Right cardiac atrium (tissue), 5 donors: ENCODE measurements around the gene HAPLN2. TPM values are rescaled to one million over a fixed set of nuclear protein-coding genes. Genes with fewer than 3 reads are reported as not detected.
"Not testable (repeated sequence)": the region's sequence is repeated elsewhere in the genome, so short reads cannot be mapped to it uniquely, and the experiment has no call there.

Experiments used
- ATAC-seq, 2 donors: fragments of 200-7000 bp; cut with Tn5 transposase; one replicate each; pipeline versions ENCODE4 v1.8.0 to v1.9.1; 2020; ENCODE audit warnings: moderate library complexity in 2 of 2, mild to moderate bottlenecking in 1 of 2
- DNase-seq, 3 donors: peaks; one replicate each; pipeline ENCODE4 v3.0.0-alpha.2; 2020
- H3K27ac ChIP-seq: one replicate; pipeline ENCODE4 v1.5.1; 2013; ENCODE audit warnings: mild to moderate bottlenecking, low read length, control low read depth, moderate library complexity
- H3K27me3 ChIP-seq: one replicate; pipeline ENCODE4 v1.6.1; 2013; ENCODE audit not compliant: control insufficient read depth, insufficient read depth
- H3K4me1 ChIP-seq: one replicate; pipeline ENCODE4 v1.6.1; 2013; ENCODE audit warnings: low read length; ENCODE audit not compliant: control insufficient read depth, insufficient read depth
- H3K4me3 ChIP-seq: one replicate; pipeline ENCODE4 v1.5.1; 2013; ENCODE audit warnings: low read length, control low read depth
- H3K9me3 ChIP-seq: one replicate; pipeline ENCODE4 v1.6.1; 2013; ENCODE audit warnings: low read length; ENCODE audit not compliant: control insufficient read depth
- WGBS: extraction: QIAGEN DNeasy Blood & Tissue Kit; methylation state at CpG from one replicate; pipeline ENCODE4 v1.1.7; 2013; 5-methylcytosine and 5-hydroxymethylcytosine counted together
- intact Hi-C, 4 donors: fragments of 100-400 bp; cut with DNase I; formaldehyde crosslinking; loops; one replicate each; pipeline versions ENCODE4 v1.11.0 to v1.14.0; 2022 to 2023
- polyA plus RNA-seq: library from polyadenylated mRNA; stranded (reverse); fragments of 200-250 nt; gene quantifications from one replicate; pipeline ENCODE4 v1.2.3, GENCODE V29; 2013
- total RNA-seq, 4 donors: library from RNA; stranded (reverse); fragmentation: NEBNext Ultra II Directional; extraction: Animal tissue kit (Norgen Biotek cat#: 25700); gene quantifications; one replicate each; pipeline ENCODE4 v1.2.1, GENCODE V29; 2021
- donor health status: healthy with polysubstance abuse.
- donor health status: DM: no; HTN: yes; CAD: no.
- donor health status: DM: no; HTN: no; CAD: no.
- donor health status: DM: no; HTN: yes; CAD: no; lungs with severe emphysema.
- donor health status: DM: yes; HTN: yes; CAD: no.

Gene HAPLN2
- total and polyA plus RNA-seq, 5 donors: 0.53 to 2.0 (median 1.1) TPM

GRCh38 chr1:156601892-156602291 lies 17.3 kb upstream of the HAPLN2 start:
- Histone ChIP-seq H3K9me3 (no peaks in the 10 kb centered on the region), H3K27ac (peak overlapping the region; percentile 77), H3K4me3 (peak overlapping the region; percentile 94), H3K4me1 (peaks cover 4% of the 10 kb centered on the region), H3K27me3 (no peaks in the 10 kb centered on the region)
- no peak for DNase-seq
- WGBS: 75% methylated on average over 12 of the region's 12 CpGs
- ATAC-seq: no peak
- intact Hi-C loops: loop anchor here in 1 of 4 donors (10.0 kb wide), 1 partner anchor 217 kb away; no protein-coding TSS in a partner anchor

- no peaks in the 10 kb centered on the region for H3K9me3 ChIP-seq
- no peak overlapping the region for H3K4me3 ChIP-seq
- no peaks in the 10 kb centered on the region for H3K27me3 ChIP-seq
- ATAC-seq (no peak), DNase-seq (no peak)
- intact Hi-C loops: loop anchor here in 1 of 4 donors (10.0 kb wide), 1 partner anchor 218 kb away; no protein-coding TSS in a partner anchor
- 34% methylated on average over 10 of the region's 10 CpGs for WGBS
- peaks cover 4% of the 10 kb centered on the region for H3K4me1 ChIP-seq
- no peak overlapping the region for H3K27ac ChIP-seq
Observed at GRCh38 chr1:156602557-156602993, 16.6 kb upstream of the HAPLN2 start.

- DNase-seq, H3K9me3 ChIP-seq, ATAC-seq, H3K27me3 ChIP-seq, H3K4me1 ChIP-seq, H3K4me3 ChIP-seq, H3K27ac ChIP-seq: not testable (repeated sequence)
- WGBS: 82% methylated on average over 4 of the region's 4 CpGs
- intact Hi-C loops: loop anchor here (5.0 to 10.0 kb wide), 4 partner anchors 150 to 223 kb away; no protein-coding TSS in a partner anchor
Observed at GRCh38 chr1:156607344-156607743, 11.9 kb upstream of the HAPLN2 start.

GRCh38 chr1:156608036-156608674 lies 11.1 kb upstream of the HAPLN2 start:
- Histone ChIP-seq H3K27me3 (no peaks in the 10 kb centered on the region), H3K4me3 (no peak overlapping the region), H3K9me3 (no peaks in the 10 kb centered on the region), H3K27ac (no peak overlapping the region), H3K4me1 (peaks cover 2% of the 10 kb centered on the region)
- intact Hi-C loops: loop anchor here (5.0 to 10.0 kb wide), 4 partner anchors 151 to 223 kb away; no protein-coding TSS in a partner anchor
- WGBS: 28% methylated on average over 7 of the region's 7 CpGs
- DNase-seq: no peak
- ATAC-seq: peak; percentile 90

GRCh38 chr1:156608981-156609380 lies 10.2 kb upstream of the HAPLN2 start:
- DNase-seq (no peak), ATAC-seq (peak; percentile 36 to 52)
- Histone ChIP-seq H3K4me1 (peaks cover 2% of the 10 kb centered on the region), H3K9me3 (no peaks in the 10 kb centered on the region), H3K4me3 (no peak overlapping the region), H3K27ac (no peak overlapping the region), H3K27me3 (no peaks in the 10 kb centered on the region)
- 41% methylated on average over 6 of the region's 6 CpGs for WGBS
- intact Hi-C loops: loop anchor here (5.0 to 10.0 kb wide), 4 partner anchors 152 to 224 kb away; no protein-coding TSS in a partner anchor

- WGBS: 91% methylated on average over 9 of the region's 9 CpGs
- intact Hi-C loops: loop anchor here in 2 of 4 donors (5.0 to 10.0 kb wide), 2 partner anchors 158 to 225 kb away; no protein-coding TSS in a partner anchor
- not testable (repeated sequence) for H3K4me1 ChIP-seq, H3K9me3 ChIP-seq, H3K27me3 ChIP-seq, H3K27ac ChIP-seq, H3K4me3 ChIP-seq, ATAC-seq, DNase-seq
Observed at GRCh38 chr1:156610072-156610471, 9.1 kb upstream of the HAPLN2 start.

- H3K27me3 ChIP-seq: no peaks in the 10 kb centered on the region
- 54% methylated on average over 3 of the region's 3 CpGs for WGBS
- H3K4me1 ChIP-seq: peaks cover 6% of the 10 kb centered on the region
- ATAC-seq: no peak
- no peak overlapping the region for H3K4me3 ChIP-seq
- no peaks in the 10 kb centered on the region for H3K9me3 ChIP-seq
- intact Hi-C loops: loop anchor here in 2 of 4 donors (5.0 to 10.0 kb wide), 2 partner anchors 160 to 228 kb away; no protein-coding TSS in a partner anchor
- H3K27ac ChIP-seq: no peak overlapping the region
- DNase-seq: no peak
Observed at GRCh38 chr1:156612666-156613065, 6.5 kb upstream of the HAPLN2 start.

GRCh38 chr1:156615946-156616345 lies 3.3 kb upstream of the HAPLN2 start:
- peak; percentile 18 to 21 for ATAC-seq
- intact Hi-C loops: loop anchor here in 1 of 4 donors (10.0 kb wide), 1 partner anchor 231 kb away; no protein-coding TSS in a partner anchor
- peaks cover 4% of the 10 kb centered on the region for H3K4me1 ChIP-seq
- WGBS: 7% methylated on average over 4 of the region's 4 CpGs
- H3K27ac ChIP-seq: peak overlapping the region; percentile 94
- DNase-seq: no peak
- no peak overlapping the region for H3K4me3 ChIP-seq
- no peaks in the 10 kb centered on the region for H3K9me3 ChIP-seq
- H3K27me3 ChIP-seq: no peaks in the 10 kb centered on the region

GRCh38 chr1:156616463-156616862 lies 2.8 kb upstream of the HAPLN2 start:
- ATAC-seq: peak; percentile 71 to 74
- peak; percentile 22 to 59 (median 57) for DNase-seq
- Histone ChIP-seq H3K27ac (peak overlapping the region; percentile 28), H3K27me3 (no peaks in the 10 kb centered on the region), H3K4me1 (peaks cover 4% of the 10 kb centered on the region), H3K4me3 (no peak overlapping the region), H3K9me3 (no peaks in the 10 kb centered on the region)
- intact Hi-C loops: loop anchor here in 1 of 4 donors (10.0 kb wide), 1 partner anchor 232 kb away; no protein-coding TSS in a partner anchor
- whole genome bisulfite sequencing: 3% methylated on average over 5 of the region's 5 CpGs

GRCh38 chr1:156619582-156619955 lies 354 bp downstream of the HAPLN2 start:
- intact Hi-C loops: loop anchor here in 1 of 4 donors (10.0 kb wide), 1 partner anchor 235 kb away; no protein-coding TSS in a partner anchor
- Histone ChIP-seq H3K27me3 (no peaks in the 10 kb centered on the region), H3K4me1 (peaks cover 4% of the 10 kb centered on the region), H3K9me3 (no peaks in the 10 kb centered on the region), H3K4me3 (no peak overlapping the region), H3K27ac (no peak overlapping the region)
- 35% methylated on average over 6 of the region's 6 CpGs for whole genome bisulfite sequencing
- ATAC-seq: no peak
- DNase-seq: no peak

GRCh38 chr1:156622581-156623297 lies 3.5 kb downstream of the HAPLN2 start:
- H3K9me3 ChIP-seq: no peaks in the 10 kb centered on the region
- H3K4me1 ChIP-seq: no peaks in the 10 kb centered on the region
- intact Hi-C loops: loop anchor here in 1 of 4 donors (5.0 kb wide), 1 partner anchor 35 kb away; no protein-coding TSS in a partner anchor
- WGBS: 86% methylated on average over 6 of the region's 6 CpGs
- no peak overlapping the region for H3K27ac ChIP-seq
- no peak for DNase-seq
- ATAC-seq: no peak
- no peak overlapping the region for H3K4me3 ChIP-seq
- H3K27me3 ChIP-seq: no peaks in the 10 kb centered on the region
